Measurements from ENCODE around the gene DIP2A.

Gene DIP2A

GRCh38 chr21:46420241-46421190 is 38.2 kb upstream of the DIP2A start:
- no peak overlapping the region for H3K4me3 ChIP-seq (ENCODE audit: low read length)
- no peaks in the 10 kb centered on the region for H3K4me1 ChIP-seq (ENCODE audit: control insufficient read depth, insufficient read depth, low read length)
- H3K9ac ChIP-seq (ENCODE audit: low read length), result no peak overlapping the region
- H3K27ac ChIP-seq (ENCODE audit: low read depth, low read length), result no peak overlapping the region
- H3K27me3 ChIP-seq (ENCODE audit: control insufficient read depth, insufficient read depth, low read length), result no peaks in the 10 kb centered on the region
- H3K36me3 ChIP-seq (ENCODE audit: control insufficient read depth, insufficient read depth, low read length), result peaks cover 17% of the 10 kb centered on the region

GRCh38 chr21:46421191-46421750 is 37.4 kb upstream of the DIP2A start:
- H3K27me3 ChIP-seq (ENCODE audit: control insufficient read depth, insufficient read depth, low read length), result no peaks in the 10 kb centered on the region
- no peak overlapping the region for H3K9ac ChIP-seq (ENCODE audit: low read length)
- H3K4me1 ChIP-seq (ENCODE audit: control insufficient read depth, insufficient read depth, low read length), result no peaks in the 10 kb centered on the region
- H3K27ac ChIP-seq (ENCODE audit: low read depth, low read length), result no peak overlapping the region
- H3K36me3 ChIP-seq (ENCODE audit: control insufficient read depth, insufficient read depth, low read length), result peaks cover 13% of the 10 kb centered on the region
- H3K4me3 ChIP-seq (ENCODE audit: low read length), result no peak overlapping the region

GRCh38 chr21:46421756-46422555 is 36.7 kb upstream of the DIP2A start:
- H3K27ac ChIP-seq (ENCODE audit: low read depth, low read length), result no peak overlapping the region

DNA sequence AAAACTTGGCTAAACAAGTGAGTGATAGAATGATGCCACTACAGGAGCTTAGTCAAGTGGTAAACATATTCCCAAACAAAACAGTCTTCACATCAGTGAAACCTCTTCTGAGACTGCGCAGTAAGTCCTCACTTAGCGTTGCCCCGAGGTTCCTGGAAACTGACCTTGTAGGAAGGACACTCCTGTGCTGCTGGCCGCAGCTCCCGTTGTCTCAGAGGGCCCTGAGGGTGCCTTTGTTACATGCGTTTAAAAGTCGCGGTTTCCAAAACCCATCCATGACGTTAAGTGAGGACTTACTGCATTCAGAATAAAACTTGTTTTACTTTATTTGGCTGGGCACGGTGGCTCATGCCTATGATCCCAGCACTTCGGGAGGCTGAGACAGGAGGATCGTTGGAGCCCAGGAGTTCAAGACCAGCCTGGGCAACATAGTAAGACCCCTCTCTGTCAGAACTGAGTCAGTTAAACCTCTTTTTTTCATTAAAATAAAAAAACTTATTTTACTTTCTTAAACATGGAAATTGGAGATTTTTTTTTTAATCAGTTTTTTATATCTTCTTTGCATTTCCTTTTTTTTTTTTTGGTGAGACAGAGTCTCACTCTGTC is 36.0 kb upstream of the DIP2A start:
- H3K27ac ChIP-seq (ENCODE audit: low read depth, low read length), result no peak overlapping the region
- H3K4me3 ChIP-seq (ENCODE audit: low read length), result no peak overlapping the region
- peaks cover 8% of the 10 kb centered on the region for H3K36me3 ChIP-seq (ENCODE audit: control insufficient read depth, insufficient read depth, low read length)
- no peaks in the 10 kb centered on the region for H3K4me1 ChIP-seq (ENCODE audit: control insufficient read depth, insufficient read depth, low read length)
- H3K27me3 ChIP-seq (ENCODE audit: control insufficient read depth, insufficient read depth, low read length), result no peaks in the 10 kb centered on the region
- H3K9ac ChIP-seq (ENCODE audit: low read length), result no peak overlapping the region

More at GRCh38 chr21:46421756-46422555, 36.7 kb upstream of the DIP2A start:
- H3K4me1 ChIP-seq (ENCODE audit: control insufficient read depth, insufficient read depth, low read length), result no peaks in the 10 kb centered on the region
- no peaks in the 10 kb centered on the region for H3K27me3 ChIP-seq (ENCODE audit: control insufficient read depth, insufficient read depth, low read length)
- H3K4me3 ChIP-seq (ENCODE audit: low read length), result no peak overlapping the region
- H3K36me3 ChIP-seq (ENCODE audit: control insufficient read depth, insufficient read depth, low read length), result peaks cover 8% of the 10 kb centered on the region
- H3K9ac ChIP-seq (ENCODE audit: low read length), result no peak overlapping the region

GRCh38 chr21:46423546-46424038 is 35.1 kb upstream of the DIP2A start:
- Histone ChIP-seq H3K27me3 (ENCODE audit: control insufficient read depth, insufficient read depth, low read length) (no peaks in the 10 kb centered on the region), H3K36me3 (ENCODE audit: control insufficient read depth, insufficient read depth, low read length) (peaks cover 8% of the 10 kb centered on the region), H3K4me1 (ENCODE audit: control insufficient read depth, insufficient read depth, low read length) (no peaks in the 10 kb centered on the region), H3K27ac (ENCODE audit: low read depth, low read length) (no peak overlapping the region), H3K4me3 (ENCODE audit: low read length) (no peak overlapping the region), H3K9ac (ENCODE audit: low read length) (no peak overlapping the region)

GRCh38 chr21:46424039-46424591 is 34.6 kb upstream of the DIP2A start:
- H3K27ac ChIP-seq (ENCODE audit: low read depth, low read length), result no peak overlapping the region
- no peaks in the 10 kb centered on the region for H3K27me3 ChIP-seq (ENCODE audit: control insufficient read depth, insufficient read depth, low read length)
- no peaks in the 10 kb centered on the region for H3K4me1 ChIP-seq (ENCODE audit: control insufficient read depth, insufficient read depth, low read length)
- H3K9ac ChIP-seq (ENCODE audit: low read length), result no peak overlapping the region
- no peak overlapping the region for H3K4me3 ChIP-seq (ENCODE audit: low read length)
- H3K36me3 ChIP-seq (ENCODE audit: control insufficient read depth, insufficient read depth, low read length), result peaks cover 5% of the 10 kb centered on the region

DNA sequence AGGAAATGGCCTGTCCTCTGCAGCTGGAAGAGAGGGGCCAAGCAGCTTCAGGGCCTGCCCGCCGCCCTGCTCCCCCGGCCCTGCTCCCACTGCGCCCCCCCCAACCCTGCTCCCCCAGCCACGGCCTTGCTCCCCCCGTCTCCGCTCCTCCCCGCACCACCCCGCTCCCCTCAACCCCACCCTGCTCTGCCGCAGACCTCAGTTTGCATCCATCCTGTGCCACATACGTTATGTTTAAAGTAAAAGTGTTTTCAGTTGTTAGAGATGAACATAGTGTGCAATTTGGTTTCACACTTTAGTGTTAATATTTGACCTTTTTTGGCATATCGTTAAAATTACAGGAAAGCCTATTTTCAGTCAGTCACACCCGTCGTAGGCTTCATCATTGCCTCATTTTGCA is 34.1 kb upstream of the DIP2A start:
- H3K27me3 ChIP-seq (ENCODE audit: control insufficient read depth, insufficient read depth, low read length), result no peaks in the 10 kb centered on the region
- no peaks in the 10 kb centered on the region for H3K4me1 ChIP-seq (ENCODE audit: control insufficient read depth, insufficient read depth, low read length)
- H3K36me3 ChIP-seq (ENCODE audit: control insufficient read depth, insufficient read depth, low read length), result peaks cover 5% of the 10 kb centered on the region
- no peak overlapping the region for H3K9ac ChIP-seq (ENCODE audit: low read length)
- no peak overlapping the region for H3K4me3 ChIP-seq (ENCODE audit: low read length)
- no peak overlapping the region for H3K27ac ChIP-seq (ENCODE audit: low read depth, low read length)

- Histone ChIP-seq H3K9ac (ENCODE audit: low read length) (no peak overlapping the region), H3K27ac (ENCODE audit: low read depth, low read length) (no peak overlapping the region), H3K36me3 (ENCODE audit: control insufficient read depth, insufficient read depth, low read length) (peaks cover 5% of the 10 kb centered on the region), H3K4me1 (ENCODE audit: control insufficient read depth, insufficient read depth, low read length) (no peaks in the 10 kb centered on the region), H3K4me3 (ENCODE audit: low read length) (no peak overlapping the region), H3K27me3 (ENCODE audit: control insufficient read depth, insufficient read depth, low read length) (no peaks in the 10 kb centered on the region)
Observed at GRCh38 chr21:46425041-46425440, 33.6 kb upstream of the DIP2A start.

DNA sequence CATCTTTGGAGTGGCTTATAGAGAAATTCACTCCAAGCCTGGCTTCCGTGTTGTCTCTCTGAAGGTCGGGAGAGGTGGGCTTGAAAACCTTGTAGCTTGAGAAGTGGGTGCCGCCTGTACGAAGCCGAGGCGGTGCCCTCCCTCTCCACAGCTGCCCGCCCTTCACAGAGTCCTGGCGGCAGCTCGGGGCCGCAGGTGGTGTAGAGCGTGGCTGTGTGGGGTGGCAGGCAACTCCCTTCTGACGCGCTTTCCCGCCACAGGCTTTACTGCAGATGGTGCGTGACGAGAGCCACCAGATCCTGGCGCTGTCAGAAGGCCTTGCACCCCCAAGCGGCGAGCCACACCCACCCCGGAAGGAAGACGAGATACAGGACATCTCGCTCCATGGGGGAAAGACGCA is 33.1 kb upstream of the DIP2A start:
- Histone ChIP-seq H3K4me3 (ENCODE audit: low read length) (no peak overlapping the region), H3K9ac (ENCODE audit: low read length) (no peak overlapping the region), H3K27me3 (ENCODE audit: control insufficient read depth, insufficient read depth, low read length) (no peaks in the 10 kb centered on the region), H3K4me1 (ENCODE audit: control insufficient read depth, insufficient read depth, low read length) (no peaks in the 10 kb centered on the region), H3K27ac (ENCODE audit: low read depth, low read length) (no peak overlapping the region), H3K36me3 (ENCODE audit: control insufficient read depth, insufficient read depth, low read length) (peaks cover 7% of the 10 kb centered on the region)

DNA sequence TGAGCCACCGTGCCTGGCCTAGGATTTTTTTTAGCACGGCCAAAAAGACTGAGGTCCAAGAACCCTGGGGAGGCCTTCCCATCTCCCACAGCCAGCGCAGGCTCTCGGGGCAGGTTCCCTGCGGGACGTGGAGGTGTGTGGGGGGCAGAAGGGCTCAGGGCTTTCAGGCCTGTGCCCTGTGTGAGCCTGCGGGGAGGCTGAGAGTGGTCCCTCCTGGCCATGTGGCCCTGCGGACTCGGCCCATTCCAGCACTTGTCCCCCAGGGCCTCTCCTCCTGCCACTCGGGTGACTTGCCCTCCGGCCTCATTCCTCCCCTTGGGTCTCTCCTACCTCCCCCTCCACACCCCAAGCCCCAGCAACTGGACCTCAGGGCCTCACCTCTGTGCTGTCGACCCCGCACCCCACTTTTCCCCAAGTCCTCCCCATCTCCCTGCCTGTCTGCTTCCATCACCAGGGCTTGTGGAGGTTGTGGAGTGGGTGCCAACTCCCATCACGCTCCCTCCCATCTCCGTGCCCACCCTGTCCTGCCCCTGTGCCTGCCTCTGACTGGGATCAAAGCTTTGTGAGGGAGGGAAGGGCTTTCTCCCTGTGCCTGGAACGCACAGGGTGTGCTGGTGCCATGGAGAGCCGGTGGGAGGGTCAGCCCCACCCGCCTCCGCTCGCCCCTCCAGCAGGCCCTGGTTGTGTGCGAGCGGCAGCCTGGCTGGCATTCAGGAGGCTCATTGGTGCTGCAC is 32.2 kb upstream of the DIP2A start:
- H3K27me3 ChIP-seq (ENCODE audit: control insufficient read depth, insufficient read depth, low read length), result no peaks in the 10 kb centered on the region
- H3K9ac ChIP-seq (ENCODE audit: low read length), result no peak overlapping the region
- no peak overlapping the region for H3K4me3 ChIP-seq (ENCODE audit: low read length)
- H3K4me1 ChIP-seq (ENCODE audit: control insufficient read depth, insufficient read depth, low read length), result no peaks in the 10 kb centered on the region
- no peak overlapping the region for H3K27ac ChIP-seq (ENCODE audit: low read depth, low read length)
- peaks cover 8% of the 10 kb centered on the region for H3K36me3 ChIP-seq (ENCODE audit: control insufficient read depth, insufficient read depth, low read length)

DNA sequence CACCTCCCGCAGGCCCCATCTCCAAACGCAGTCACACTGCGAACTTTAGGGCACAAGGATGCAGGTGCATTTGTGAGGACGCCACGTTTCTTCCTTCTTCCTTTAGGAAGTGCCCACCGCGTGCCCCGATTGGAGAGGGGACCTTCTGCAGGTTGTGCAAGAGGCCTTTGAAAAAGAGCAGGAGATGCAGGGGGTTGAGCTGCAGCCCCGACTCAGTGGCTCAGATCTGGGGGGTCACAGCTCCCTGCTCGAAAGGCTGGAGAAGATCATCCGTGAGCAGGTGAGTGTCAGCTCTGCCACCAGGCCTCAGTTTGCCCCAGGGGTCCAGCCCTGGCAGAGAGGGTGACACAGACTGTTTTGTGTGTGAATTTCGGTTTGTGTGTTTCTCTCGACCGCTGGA is 31.2 kb upstream of the DIP2A start:
- Histone ChIP-seq H3K9ac (ENCODE audit: low read length) (no peak overlapping the region), H3K4me3 (ENCODE audit: low read length) (no peak overlapping the region), H3K27me3 (ENCODE audit: control insufficient read depth, insufficient read depth, low read length) (no peaks in the 10 kb centered on the region), H3K36me3 (ENCODE audit: control insufficient read depth, insufficient read depth, low read length) (peaks cover 15% of the 10 kb centered on the region), H3K27ac (ENCODE audit: low read depth, low read length) (no peak overlapping the region), H3K4me1 (ENCODE audit: control insufficient read depth, insufficient read depth, low read length) (no peaks in the 10 kb centered on the region)
